Subcutaneous adipose tissue (tissue), 4 donors: ENCODE results near the gene GBX1. TPM values are rescaled to one million over a fixed set of nuclear protein-coding genes. Genes with fewer than 3 reads are reported as not detected.

Source experiments
- total RNA-seq, 4 donors: library from RNA; depleted of rRNA; stranded (reverse); fragments of >200 nt; gene quantifications; one replicate each; pipeline ENCODE4 v1.1.0, GENCODE V29; 2016
- TF ChIP-seq, protein P1 (sequence below): fragments of 450-650 bp; IDR thresholded peaks from one replicate; pipeline ENCODE4 v1.5.1; 2016; ENCODE audit warnings: low read depth, mild to moderate bottlenecking, control low read depth, antibody characterized with exemption, moderate library complexity

Gene GBX1
- total RNA-seq, 4 donors from 2014 or later: not detected

GRCh38 chr7:151208253-151208862 lies 40.9 kb upstream of the GBX1 start:
- TF ChIP-seq, protein P1, sequence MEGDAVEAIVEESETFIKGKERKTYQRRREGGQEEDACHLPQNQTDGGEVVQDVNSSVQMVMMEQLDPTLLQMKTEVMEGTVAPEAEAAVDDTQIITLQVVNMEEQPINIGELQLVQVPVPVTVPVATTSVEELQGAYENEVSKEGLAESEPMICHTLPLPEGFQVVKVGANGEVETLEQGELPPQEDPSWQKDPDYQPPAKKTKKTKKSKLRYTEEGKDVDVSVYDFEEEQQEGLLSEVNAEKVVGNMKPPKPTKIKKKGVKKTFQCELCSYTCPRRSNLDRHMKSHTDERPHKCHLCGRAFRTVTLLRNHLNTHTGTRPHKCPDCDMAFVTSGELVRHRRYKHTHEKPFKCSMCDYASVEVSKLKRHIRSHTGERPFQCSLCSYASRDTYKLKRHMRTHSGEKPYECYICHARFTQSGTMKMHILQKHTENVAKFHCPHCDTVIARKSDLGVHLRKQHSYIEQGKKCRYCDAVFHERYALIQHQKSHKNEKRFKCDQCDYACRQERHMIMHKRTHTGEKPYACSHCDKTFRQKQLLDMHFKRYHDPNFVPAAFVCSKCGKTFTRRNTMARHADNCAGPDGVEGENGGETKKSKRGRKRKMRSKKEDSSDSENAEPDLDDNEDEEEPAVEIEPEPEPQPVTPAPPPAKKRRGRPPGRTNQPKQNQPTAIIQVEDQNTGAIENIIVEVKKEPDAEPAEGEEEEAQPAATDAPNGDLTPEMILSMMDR: no peak

- TF ChIP-seq, protein P1: no peak
These were observed 40.3 kb upstream of the GBX1 start for GRCh38 chr7:151207804-151208203.

GRCh38 chr7:151207315-151207714 lies 39.8 kb upstream of the GBX1 start:
- TF ChIP-seq, protein P1: no peak

DNA sequence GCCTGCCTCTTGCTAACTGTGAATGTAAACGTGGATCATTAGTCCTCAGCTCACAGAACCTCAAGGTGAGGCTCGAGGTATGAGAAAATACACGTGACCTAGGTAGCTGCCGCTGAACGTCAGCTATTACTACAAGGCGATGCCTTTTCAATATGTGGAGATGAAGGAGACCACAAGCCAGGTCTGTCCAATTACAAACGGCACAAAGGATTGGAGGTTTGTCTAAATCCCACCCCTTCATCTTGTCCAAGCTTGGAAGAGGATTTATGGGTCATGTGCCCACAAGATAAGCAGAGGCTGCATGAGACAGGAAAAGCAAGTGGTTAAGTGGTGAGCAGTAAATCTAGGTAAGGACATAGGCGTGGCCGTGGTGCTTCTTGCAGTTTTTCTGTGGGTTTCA lies 39.4 kb upstream of the GBX1 start:
- TF ChIP-seq, protein P1: no peak

DNA sequence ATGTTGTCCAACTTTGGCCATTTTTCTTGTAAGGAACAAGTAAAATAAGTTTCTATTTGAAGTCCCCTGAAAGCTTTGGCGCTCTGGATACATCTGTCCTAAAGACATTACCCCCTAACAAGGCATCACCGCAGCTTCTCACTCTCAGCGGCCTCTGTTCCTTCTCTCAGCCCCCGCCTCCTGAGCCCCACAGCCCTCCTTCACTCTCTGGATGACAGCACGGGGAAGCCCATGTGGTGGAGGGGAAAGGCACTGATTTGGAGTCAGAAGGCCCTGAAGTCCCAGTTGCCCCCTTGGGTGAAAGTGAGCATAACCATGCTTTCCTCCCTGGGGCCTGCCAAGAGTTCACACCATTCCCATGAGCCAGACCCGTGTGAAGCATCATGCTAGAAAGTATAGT lies 38.2 kb upstream of the GBX1 start:
- TF ChIP-seq, protein P1: no peak

GRCh38 chr7:151204383-151205032 lies 37.0 kb upstream of the GBX1 start:
- TF ChIP-seq, protein P1: no peak

GRCh38 chr7:151202836-151203235 lies 35.3 kb upstream of the GBX1 start:
- TF ChIP-seq, protein P1: no peak
